MCF 10A (cell line): Measurements from ENCODE around the gene ZBTB7A. TPM values are rescaled to one million over a fixed set of nuclear protein-coding genes. Genes with fewer than 3 reads are reported as not detected.

Source experiments
- BruUV-seq: library from RNA; stranded (reverse); fragments of 400-500 nt; replicated peaks from 2 replicates; lab custom pipeline; 2021; lab: Mats Ljungman, UMichigan
- CTCF ChIA-PET: fragments of 300-600 bp; sonication (Branson Sonifier 250); formaldehyde crosslinking; extraction: SDS; loops from one replicate; lab custom pipeline; 2021; ENCODE audit warnings: antibody characterized with exemption, inconsistent platforms; lab: Yijun Ruan, JAX
- POLR2A ChIA-PET: fragments of 300-600, 350-650 bp; sonication (Branson Sonifier 250); formaldehyde crosslinking; extraction: SDS; loops from one replicate; lab custom pipeline; 2020; ENCODE audit warnings: antibody characterized with exemption, inconsistent platforms; lab: Yijun Ruan, JAX
- DNase-seq: peaks from one replicate; pipeline ENCODE4 v3.0.0-alpha.2; 2018; ENCODE audit not compliant: unreplicated experiment
- H3K27ac Mint-ChIP-seq: one replicate; pipeline ENCODE4 v1.8.0; 2022; ENCODE audit warnings: mild to moderate bottlenecking, low read depth, mixed read lengths; ENCODE audit not compliant: unreplicated experiment
- H3K27me3 Mint-ChIP-seq: one replicate; pipeline ENCODE4 v1.8.0; 2022; ENCODE audit warnings: mixed read lengths; ENCODE audit not compliant: insufficient read depth, unreplicated experiment
- H3K36me3 Mint-ChIP-seq: one replicate; pipeline ENCODE4 v1.8.0; 2022; ENCODE audit warnings: mild to moderate bottlenecking, moderate library complexity, mixed read lengths; ENCODE audit not compliant: insufficient read depth, unreplicated experiment
- H3K4me1 Mint-ChIP-seq: one replicate; pipeline ENCODE4 v1.8.0; 2022; ENCODE audit warnings: mixed read lengths; ENCODE audit not compliant: insufficient read depth, unreplicated experiment
- H3K4me3 Mint-ChIP-seq: one replicate; pipeline ENCODE4 v1.8.0; 2022; ENCODE audit warnings: mild to moderate bottlenecking, moderate library complexity, mixed read lengths; ENCODE audit not compliant: unreplicated experiment
- H3K9me3 Mint-ChIP-seq: one replicate; pipeline ENCODE4 v1.8.0; 2022; ENCODE audit warnings: mixed read lengths; ENCODE audit not compliant: unreplicated experiment
- intact Hi-C: fragments of 100-400 bp; cut with micrococcal nuclease; formaldehyde crosslinking; loops from 2 replicates; pipeline ENCODE4 v1.14.1; 2022
- total RNA-seq: library from RNA; stranded (reverse); gene quantifications from 2 replicates; pipeline ENCODE4 v1.2.3, GENCODE V29; 2022
- TF ChIP-seq, protein P1 (sequence below): fragments of 200-600 bp; IDR thresholded peaks from one replicate; pipeline ENCODE4 v1.8.0; 2022; ENCODE audit warnings: antibody characterized with exemption, mild to moderate bottlenecking; ENCODE audit not compliant: unreplicated experiment

The ZBTB7A gene
- total RNA-seq, 1 experiment from 2014 or later, result 35.1 TPM

DNA sequence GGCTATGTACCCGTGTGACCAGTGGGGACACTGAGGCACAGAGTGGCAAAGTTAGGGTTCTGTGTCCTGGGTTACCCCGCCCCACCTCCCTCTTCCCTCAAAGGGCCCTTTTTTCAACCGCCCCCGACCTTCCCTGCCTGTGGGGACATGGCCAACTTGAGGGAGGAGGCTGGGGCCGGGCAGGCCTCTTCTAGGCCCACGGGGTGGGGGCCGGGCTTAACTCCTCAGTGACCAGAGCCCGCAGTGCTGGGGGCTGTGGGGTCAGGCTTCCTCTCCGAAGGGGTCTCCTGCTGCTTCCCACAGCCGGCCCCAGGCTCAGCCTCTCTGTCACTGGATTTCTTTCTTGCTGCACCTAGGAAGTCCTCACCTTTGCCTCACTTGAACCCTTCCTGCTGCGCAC, 35.3 kb downstream of the ZBTB7A start:
- no TSS peak for BruUV-seq

DNA sequence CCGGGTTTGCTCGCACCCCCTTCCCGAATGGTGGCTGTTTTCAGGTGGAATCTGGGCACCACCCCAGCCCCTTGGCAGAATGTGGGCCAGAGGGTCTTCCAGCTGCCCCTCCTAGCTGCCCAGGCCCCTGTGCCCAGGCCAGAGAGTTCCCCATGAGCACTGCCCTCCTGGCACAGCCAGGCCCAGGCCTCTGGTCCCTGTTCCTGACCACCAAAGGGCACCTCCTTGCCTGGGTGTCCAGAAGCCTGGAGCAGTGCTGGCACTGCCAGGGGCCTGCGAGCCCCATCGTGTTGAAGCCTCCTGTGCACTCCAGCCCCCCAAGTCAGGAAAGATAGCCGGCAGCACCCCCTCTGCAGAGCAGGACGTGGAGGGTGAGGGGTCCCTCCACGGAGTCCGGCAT, 35.7 kb downstream of the ZBTB7A start:
- intact Hi-C loops, result no loop called here
- Mint-ChIP-seq H3K4me3 (no peak overlapping the region), H3K27ac (no peak overlapping the region), H3K4me1 (no peaks in the 10 kb centered on the region), H3K9me3 (no peaks in the 10 kb centered on the region), H3K36me3 (peaks cover 24% of the 10 kb centered on the region), H3K27me3 (no peaks in the 10 kb centered on the region)
- BruUV-seq, result no TSS peak
- ChIA-PET CTCF (no interaction called here), POLR2A (interaction anchor here (1.0 kb wide), 1 partner anchor 32 kb away, joined by 3 read pairs; no protein-coding TSS in a partner anchor)
- no peak for DNase-seq
- TF ChIP-seq, protein P1, sequence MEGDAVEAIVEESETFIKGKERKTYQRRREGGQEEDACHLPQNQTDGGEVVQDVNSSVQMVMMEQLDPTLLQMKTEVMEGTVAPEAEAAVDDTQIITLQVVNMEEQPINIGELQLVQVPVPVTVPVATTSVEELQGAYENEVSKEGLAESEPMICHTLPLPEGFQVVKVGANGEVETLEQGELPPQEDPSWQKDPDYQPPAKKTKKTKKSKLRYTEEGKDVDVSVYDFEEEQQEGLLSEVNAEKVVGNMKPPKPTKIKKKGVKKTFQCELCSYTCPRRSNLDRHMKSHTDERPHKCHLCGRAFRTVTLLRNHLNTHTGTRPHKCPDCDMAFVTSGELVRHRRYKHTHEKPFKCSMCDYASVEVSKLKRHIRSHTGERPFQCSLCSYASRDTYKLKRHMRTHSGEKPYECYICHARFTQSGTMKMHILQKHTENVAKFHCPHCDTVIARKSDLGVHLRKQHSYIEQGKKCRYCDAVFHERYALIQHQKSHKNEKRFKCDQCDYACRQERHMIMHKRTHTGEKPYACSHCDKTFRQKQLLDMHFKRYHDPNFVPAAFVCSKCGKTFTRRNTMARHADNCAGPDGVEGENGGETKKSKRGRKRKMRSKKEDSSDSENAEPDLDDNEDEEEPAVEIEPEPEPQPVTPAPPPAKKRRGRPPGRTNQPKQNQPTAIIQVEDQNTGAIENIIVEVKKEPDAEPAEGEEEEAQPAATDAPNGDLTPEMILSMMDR, result no peak

More for the DNA sequence above, 35.3 kb downstream of the ZBTB7A start:
- ChIA-PET POLR2A (interaction anchor here (1.7 kb wide), 1 partner anchor 10 kb away, joined by 4 read pairs; no protein-coding TSS in a partner anchor), CTCF (no interaction called here)
- DNase-seq, result no peak
- Mint-ChIP-seq H3K9me3 (no peaks in the 10 kb centered on the region), H3K4me1 (no peaks in the 10 kb centered on the region), H3K27me3 (no peaks in the 10 kb centered on the region), H3K36me3 (peaks cover 24% of the 10 kb centered on the region), H3K4me3 (no peak overlapping the region), H3K27ac (no peak overlapping the region)
- intact Hi-C loops, result no loop called here
- TF ChIP-seq, protein P1, result no peak

DNA sequence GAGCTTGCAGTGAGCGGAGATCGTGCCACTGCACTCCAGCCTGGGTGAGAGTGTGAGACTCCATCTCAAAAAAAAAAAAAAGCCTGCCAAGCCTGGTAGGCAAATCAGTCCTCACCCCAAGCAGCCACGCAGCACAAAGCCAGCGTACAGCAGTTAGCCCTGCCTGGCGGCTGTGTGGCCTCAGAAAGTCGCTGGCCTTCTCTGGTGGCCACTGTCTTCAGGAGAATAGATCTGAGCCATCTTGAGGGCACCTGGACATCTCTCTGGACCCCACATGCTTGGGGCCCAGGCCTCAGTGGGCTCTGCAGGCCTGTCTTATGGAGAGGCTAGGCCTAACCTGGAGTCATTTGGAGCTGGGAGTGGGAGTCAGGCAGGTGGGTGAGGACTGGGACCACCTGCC, 36.1 kb downstream of the ZBTB7A start:
- no peaks in the 10 kb centered on the region for H3K4me1 Mint-ChIP-seq
- no peaks in the 10 kb centered on the region for H3K9me3 Mint-ChIP-seq
- intact Hi-C loops, result no loop called here
- no TSS peak for BruUV-seq
- TF ChIP-seq, protein P1, result no peak
- ChIA-PET CTCF (no interaction called here), POLR2A (interaction anchor here (1.0 kb wide), 1 partner anchor 33 kb away, joined by 3 read pairs; no protein-coding TSS in a partner anchor)
- no peaks in the 10 kb centered on the region for H3K27me3 Mint-ChIP-seq
- no peak overlapping the region for H3K27ac Mint-ChIP-seq
- no peak for DNase-seq
- no peak overlapping the region for H3K4me3 Mint-ChIP-seq
- peaks cover 25% of the 10 kb centered on the region for H3K36me3 Mint-ChIP-seq

DNA sequence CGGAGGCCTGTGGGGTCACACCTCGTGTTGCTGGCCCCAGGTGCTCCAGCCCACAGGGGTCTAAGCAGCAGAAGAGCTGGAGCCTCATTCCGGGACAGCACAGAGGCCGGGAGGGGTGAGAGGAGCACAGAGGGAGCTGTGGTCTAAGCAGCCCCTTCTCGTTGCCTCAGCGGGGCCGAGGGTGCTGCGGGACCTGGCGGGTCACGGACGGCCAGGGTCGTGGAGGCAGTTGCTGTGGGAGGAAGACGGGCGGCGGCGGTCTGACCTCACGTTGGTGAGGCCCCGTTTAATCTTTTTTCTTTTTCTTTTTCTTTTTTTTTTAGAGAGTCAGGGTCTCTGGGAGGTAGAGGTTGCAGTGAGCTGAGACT, 37.5 kb downstream of the ZBTB7A start:
- ChIA-PET POLR2A (interaction anchor here (0.5 kb wide), 1 partner anchor 58 kb away, joined by 3 read pairs; the partner anchor contains the start of gene DAPK3), CTCF (no interaction called here)
- TF ChIP-seq, protein P1, result no peak
- Mint-ChIP-seq H3K9me3 (no peaks in the 10 kb centered on the region), H3K27ac (no peak overlapping the region), H3K27me3 (no peaks in the 10 kb centered on the region), H3K36me3 (peaks cover 34% of the 10 kb centered on the region), H3K4me1 (no peaks in the 10 kb centered on the region), H3K4me3 (no peak overlapping the region)
- no peak for DNase-seq
- intact Hi-C loops, result no loop called here
- no TSS peak for BruUV-seq
